Thyroid gland (tissue), 4 donors: ENCODE data around the gene LGR6. TPM values are rescaled to one million over a fixed set of nuclear protein-coding genes. Genes with fewer than 3 reads are reported as not detected.

Source experiments
- DNase-seq, 2 donors: peaks; one replicate each; pipeline ENCODE4 v3.0.0-alpha.2; 2019
- H3K27ac ChIP-seq, 3 donors: fragments of 200-600 bp; sonication (generic); 1 replicate in 2 of 3; 2 replicates in 1 of 3; pipeline ENCODE4 v1.5.1; 2016 to 2019; ENCODE audit warnings: mild to moderate bottlenecking in 1 of 3, moderate library complexity in 1 of 3
- H3K27me3 ChIP-seq: fragments of 200-600 bp; sonication (generic); one replicate; pipeline ENCODE4 v1.5.1; 2019
- H3K36me3 ChIP-seq, 2 donors: fragments of 200-600 bp; sonication (generic); one replicate each; pipeline ENCODE4 v1.5.1; 2016 to 2019
- H3K4me1 ChIP-seq, 2 donors: fragments of 200-600 bp; sonication (generic); one replicate each; pipeline ENCODE4 v1.5.1; 2017 to 2019
- H3K4me3 ChIP-seq, 3 donors: fragments of 200-600 bp; sonication (generic); replicated peaks in 1 of 3; 1 replicate in 2 of 3; 2 replicates in 1 of 3; pipeline ENCODE4 v1.5.1; 2016; ENCODE audit warnings: mild to moderate bottlenecking in 1 of 3
- H3K9me3 ChIP-seq: fragments of 200-600 bp; sonication (generic); one replicate; pipeline ENCODE4 v1.5.1; 2017
- POLR2A ChIP-seq, 2 donors: fragments of 450-650 bp; IDR thresholded peaks; one replicate each; pipeline ENCODE4 v1.6.1; 2017; ENCODE audit warnings: antibody characterized with exemption in 2 of 2, mild to moderate bottlenecking in 2 of 2, moderate library complexity in 1 of 2
- WGBS, 2 donors: methylation state at CpG; one replicate each; pipeline ENCODE4 v1.1.5; 2017; 5-methylcytosine and 5-hydroxymethylcytosine counted together
- intact Hi-C: fragments of 100-400 bp; cut with DNase I; formaldehyde crosslinking; loops from one replicate; pipeline ENCODE4 v1.15.1; 2023
- total RNA-seq, 4 donors: library from RNA; depleted of rRNA; stranded (reverse); fragments of >200 nt; gene quantifications; one replicate each; pipeline ENCODE4 v1.2.3, GENCODE V29; 2016
- TF ChIP-seq, protein P1 (sequence below), 6 experiments: fragments of 200-600 bp in 3 of 6; fragments of 450-650 bp in 3 of 6; sonication (generic) in 3 of 6; IDR thresholded peaks; one replicate each; pipeline ENCODE4 v1.5.1; 2016 to 2019; ENCODE audit warnings: antibody characterized with exemption in 6 of 6, mild to moderate bottlenecking in 2 of 6, inconsistent platforms in 1 of 6, moderate library complexity in 1 of 6

Gene LGR6
- total RNA-seq, 4 donors from 2014 or later = 2.8 to 7.0 (median 4.5) TPM

DNA sequence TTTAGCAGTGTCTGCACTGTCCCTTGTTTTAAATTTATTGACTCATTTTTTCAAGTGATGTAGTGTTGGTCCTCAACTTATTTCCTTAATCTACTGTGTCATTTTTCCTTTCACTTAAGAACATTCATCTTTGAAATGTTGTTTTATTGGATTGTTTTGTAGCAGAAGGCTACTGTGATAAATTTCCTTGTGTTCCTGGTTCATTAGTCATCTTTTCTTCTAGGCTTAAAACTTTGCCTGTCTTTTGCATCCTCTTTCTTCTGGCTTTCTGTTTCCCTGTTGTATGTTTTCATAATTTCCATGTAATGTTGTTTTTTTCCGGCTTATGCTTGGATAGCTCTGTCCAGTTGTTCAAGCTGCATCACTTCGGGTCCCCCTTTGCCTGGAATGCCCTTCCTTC, 86.2 kb downstream of the LGR6 start:
- H3K36me3 ChIP-seq = no peaks in the 10 kb centered on the region
- H3K27me3 ChIP-seq = no peaks in the 10 kb centered on the region
- DNase-seq = no peak
- H3K4me1 ChIP-seq = no peaks in the 10 kb centered on the region
- TF ChIP-seq, protein P1, sequence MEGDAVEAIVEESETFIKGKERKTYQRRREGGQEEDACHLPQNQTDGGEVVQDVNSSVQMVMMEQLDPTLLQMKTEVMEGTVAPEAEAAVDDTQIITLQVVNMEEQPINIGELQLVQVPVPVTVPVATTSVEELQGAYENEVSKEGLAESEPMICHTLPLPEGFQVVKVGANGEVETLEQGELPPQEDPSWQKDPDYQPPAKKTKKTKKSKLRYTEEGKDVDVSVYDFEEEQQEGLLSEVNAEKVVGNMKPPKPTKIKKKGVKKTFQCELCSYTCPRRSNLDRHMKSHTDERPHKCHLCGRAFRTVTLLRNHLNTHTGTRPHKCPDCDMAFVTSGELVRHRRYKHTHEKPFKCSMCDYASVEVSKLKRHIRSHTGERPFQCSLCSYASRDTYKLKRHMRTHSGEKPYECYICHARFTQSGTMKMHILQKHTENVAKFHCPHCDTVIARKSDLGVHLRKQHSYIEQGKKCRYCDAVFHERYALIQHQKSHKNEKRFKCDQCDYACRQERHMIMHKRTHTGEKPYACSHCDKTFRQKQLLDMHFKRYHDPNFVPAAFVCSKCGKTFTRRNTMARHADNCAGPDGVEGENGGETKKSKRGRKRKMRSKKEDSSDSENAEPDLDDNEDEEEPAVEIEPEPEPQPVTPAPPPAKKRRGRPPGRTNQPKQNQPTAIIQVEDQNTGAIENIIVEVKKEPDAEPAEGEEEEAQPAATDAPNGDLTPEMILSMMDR (IDR thresholded peaks at IDR 0.05) = no peak
- no peak for TF ChIP-seq POLR2A (IDR thresholded peaks at IDR 0.05)
- intact Hi-C loops = no loop called here
- no peaks in the 10 kb centered on the region for H3K9me3 ChIP-seq
- WGBS, 2 donors = 71 to 80% methylated on average over 2 of the region's 2 CpGs
- H3K27ac ChIP-seq = no peak overlapping the region
- no peak overlapping the region for H3K4me3 ChIP-seq

DNA sequence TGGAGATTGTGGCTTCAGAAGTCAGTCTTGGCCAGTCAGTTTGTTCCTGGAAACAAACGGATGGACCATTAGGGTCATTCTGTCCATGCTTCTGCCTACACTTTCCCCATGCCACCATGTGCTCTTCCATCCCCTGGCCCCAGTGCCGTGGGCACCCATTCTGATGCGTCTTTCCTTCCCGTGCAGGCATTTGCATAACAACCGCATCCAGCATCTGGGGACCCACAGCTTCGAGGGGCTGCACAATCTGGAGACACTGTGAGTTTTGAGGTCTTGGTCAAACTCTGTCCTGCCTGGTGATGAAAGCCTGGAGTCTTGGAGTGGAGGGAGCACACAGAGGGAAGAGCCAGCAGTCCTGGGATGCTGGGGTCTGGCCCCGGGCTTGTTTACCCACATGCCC, 87.0 kb downstream of the LGR6 start:
- no peak for TF ChIP-seq POLR2A (IDR thresholded peaks at IDR 0.05)
- TF ChIP-seq, protein P1 (IDR thresholded peaks at IDR 0.05) = no peak
- intact Hi-C loops = no loop called here
- H3K4me3 ChIP-seq = no peak overlapping the region
- no peak overlapping the region for H3K27ac ChIP-seq
- no peak for DNase-seq
- no peaks in the 10 kb centered on the region for H3K4me1 ChIP-seq
- no peaks in the 10 kb centered on the region for H3K36me3 ChIP-seq
- H3K9me3 ChIP-seq = no peaks in the 10 kb centered on the region
- H3K27me3 ChIP-seq = no peaks in the 10 kb centered on the region
- WGBS, 2 donors = 85 to 86% methylated on average over 7 of the region's 7 CpGs

DNA sequence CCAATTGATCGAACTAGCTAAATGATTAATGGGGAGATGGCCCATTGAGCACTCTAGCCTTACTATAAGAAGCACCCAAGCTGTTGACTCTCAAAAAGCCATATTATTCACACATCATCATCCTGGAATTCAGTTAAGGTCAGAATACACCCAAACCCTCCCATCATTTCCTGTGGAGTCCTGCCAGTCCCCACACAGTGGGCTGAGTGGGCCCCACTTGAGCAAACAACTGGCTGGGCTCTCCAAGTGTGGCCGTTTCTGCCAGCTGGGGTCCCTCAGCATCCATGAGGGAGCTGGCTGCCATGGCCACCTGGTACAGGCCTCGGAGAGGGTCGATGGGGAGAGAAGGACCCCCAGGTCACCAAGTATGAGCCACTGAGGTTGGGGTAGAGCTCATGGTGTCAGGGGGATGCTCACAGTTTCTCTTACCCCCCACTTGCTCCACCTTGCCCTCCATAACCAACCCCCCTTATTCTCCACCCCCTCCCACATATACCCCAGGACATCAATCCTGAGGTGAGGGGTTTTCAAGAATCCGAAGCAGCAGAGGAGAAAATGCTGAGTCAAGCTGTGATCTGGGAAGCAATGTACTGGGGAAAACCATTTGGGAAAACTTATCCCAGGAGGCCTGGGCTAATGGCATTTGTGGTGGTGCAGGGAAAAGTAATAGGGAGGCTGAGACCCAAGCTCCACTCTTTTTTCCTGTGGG, 87.9 kb downstream of the LGR6 start:
- Histone ChIP-seq H3K27me3 (no peaks in the 10 kb centered on the region), H3K9me3 (no peaks in the 10 kb centered on the region), H3K4me3 (no peak overlapping the region), H3K4me1 (peaks cover 0 to 5% of the 10 kb centered on the region in 2 donors), H3K36me3 (no peaks in the 10 kb centered on the region), H3K27ac (no peak overlapping the region)
- TF ChIP-seq, protein P1 (IDR thresholded peaks at IDR 0.05) = no peak
- TF ChIP-seq POLR2A (IDR thresholded peaks at IDR 0.05) = no peak
- DNase-seq = no peak
- intact Hi-C loops = no loop called here
- 73 to 79% methylated on average over 5 of the region's 5 CpGs for WGBS, 2 donors

DNA sequence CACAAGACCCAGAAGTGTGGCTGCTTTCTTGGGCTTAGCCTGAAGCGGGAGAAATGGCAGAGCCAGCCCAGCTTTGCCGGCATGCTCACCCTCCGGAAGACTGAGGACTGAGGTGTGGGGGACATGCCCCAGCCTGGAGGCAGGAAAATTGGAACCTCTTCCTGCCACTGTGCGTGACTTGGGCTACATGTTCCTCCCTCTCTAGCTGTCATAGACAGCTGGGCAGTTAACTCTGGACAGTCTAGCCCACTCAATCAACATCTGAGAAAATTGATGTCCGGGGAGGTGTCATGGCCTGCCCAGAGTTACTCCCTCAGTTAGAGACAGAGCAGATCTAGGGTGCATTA, 88.4 kb downstream of the LGR6 start:
- no peaks in the 10 kb centered on the region for H3K27me3 ChIP-seq
- peaks cover 0 to 10% of the 10 kb centered on the region in 2 donors for H3K4me1 ChIP-seq
- DNase-seq = no peak
- TF ChIP-seq, protein P1 (IDR thresholded peaks at IDR 0.05) = no peak
- no peak for TF ChIP-seq POLR2A (IDR thresholded peaks at IDR 0.05)
- no peaks in the 10 kb centered on the region for H3K9me3 ChIP-seq
- no peak overlapping the region for H3K4me3 ChIP-seq
- intact Hi-C loops = no loop called here
- no peaks in the 10 kb centered on the region for H3K36me3 ChIP-seq
- H3K27ac ChIP-seq = no peak overlapping the region
- 86 to 93% methylated on average over 5 of the region's 5 CpGs for WGBS, 2 donors

DNA sequence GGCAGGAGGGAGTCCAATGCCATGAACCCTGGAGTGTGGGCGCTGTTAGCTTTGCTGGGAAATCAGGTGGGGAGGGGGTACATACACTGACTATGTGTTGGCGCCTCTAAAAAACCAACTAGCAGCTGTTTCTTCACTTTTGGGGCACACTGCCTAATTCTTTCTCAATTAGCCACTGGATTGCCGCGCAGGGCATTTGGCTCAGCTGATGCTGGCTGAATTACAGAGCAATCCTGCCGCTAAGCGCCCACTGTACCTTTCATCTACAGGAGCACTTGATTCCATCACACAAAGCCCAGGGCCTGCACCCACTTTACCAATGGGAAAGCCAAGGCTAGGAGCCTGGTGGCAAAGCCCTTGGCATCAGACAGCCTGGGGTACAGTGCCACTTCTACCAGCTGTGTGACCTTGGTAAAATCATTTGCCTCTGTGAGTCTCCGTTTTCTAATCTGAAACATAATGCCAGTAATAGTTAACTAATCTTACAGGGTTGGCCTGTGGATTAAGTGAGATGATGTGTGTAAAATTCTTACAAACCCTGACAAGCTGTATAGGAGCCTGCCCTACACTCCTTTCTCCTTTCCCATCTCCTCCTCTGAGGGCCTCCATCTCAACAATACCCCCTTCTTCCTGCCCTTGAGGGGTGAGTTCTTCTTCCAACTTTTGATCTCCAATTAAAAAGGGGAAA, 89.1 kb downstream of the LGR6 start:
- DNase-seq = no peak
- H3K4me1 ChIP-seq = peaks cover 0 to 11% of the 10 kb centered on the region in 2 donors
- no peak overlapping the region for H3K27ac ChIP-seq
- H3K4me3 ChIP-seq = no peak overlapping the region
- no peaks in the 10 kb centered on the region for H3K27me3 ChIP-seq
- H3K9me3 ChIP-seq = no peaks in the 10 kb centered on the region
- no peaks in the 10 kb centered on the region for H3K36me3 ChIP-seq
- WGBS, 2 donors = 87 to 95% methylated on average over 3 to 7 of the region's 7 CpGs
- TF ChIP-seq, protein P1 (IDR thresholded peaks at IDR 0.05) = no peak
- no peak for TF ChIP-seq POLR2A (IDR thresholded peaks at IDR 0.05)
- intact Hi-C loops = no loop called here
